Brain microvascular endothelial cell (primary cell): ENCODE results near the gene NOD2.

Experiments used
- DNase-seq: peaks from one replicate; pipeline ENCODE4 v3.0.0-alpha.2; 2020
- H3K27ac ChIP-seq: fragments of 250-450 bp; sonication (Bioruptor Pico); 2 replicates; pipeline ENCODE4 v1.5.1; 2020; ENCODE audit warnings: mild to moderate bottlenecking, moderate library complexity
- H3K27me3 ChIP-seq: fragments of 250-450 bp; sonication (Bioruptor Pico); replicated peaks from 2 replicates; pipeline ENCODE4 v1.5.1; 2020; ENCODE audit warnings: mild to moderate bottlenecking
- H3K36me3 ChIP-seq: fragments of 250-450 bp; sonication (Bioruptor Pico); replicated peaks from 2 replicates; pipeline ENCODE4 v1.5.1; 2020; ENCODE audit warnings: mild to moderate bottlenecking
- H3K4me3 ChIP-seq: 2 replicates; pipeline ENCODE4 v1.5.1; 2011; ENCODE audit warnings: low read depth, mild to moderate bottlenecking, control low read depth, low read length, moderate library complexity
- CTCF ChIP-seq: IDR thresholded peaks from 2 replicates; pipeline ENCODE4 v1.5.1; 2011; ENCODE audit warnings: low read depth, mild to moderate bottlenecking, moderate library complexity, low read length, control low read depth, inconsistent platforms; ENCODE audit errors: missing control alignments
- in situ Hi-C: cut with HindIII; loops from 2 replicates; pipeline ENCODE4 v1.10.0; 2017; ENCODE audit warnings: low sequenced_read_pairs, low pct_ligation_motif_present

The NOD2 gene

GRCh38 chr16:50741225-50741780 lies 47.9 kb downstream of the NOD2 start:
- no peaks in the 10 kb centered on the region for H3K36me3 ChIP-seq
- in situ Hi-C loops: no loop called here
- no peak for DNase-seq
- no peak for TF ChIP-seq CTCF
- H3K4me3 ChIP-seq: peak overlapping the region; percentile 49
- H3K27me3 ChIP-seq: no peaks in the 10 kb centered on the region
- peak overlapping the region; percentile 6 for H3K27ac ChIP-seq

GRCh38 chr16:50741781-50742575 lies 48.6 kb downstream of the NOD2 start, which contains the start of gene CYLD:
Gene CYLD, plus strand, starts transcription at chr16:50742086. Its CDS starts 7,613 bp downstream, at chr16:50749699.
- Histone ChIP-seq H3K4me3 (peak within 1 kb of the TSS; percentile 77), H3K36me3 (no peaks in the 10 kb centered on the region), H3K27me3 (no peaks in the 10 kb centered on the region), H3K27ac (peak within 1 kb of the TSS; percentile 60)
- DNase-seq: peak; percentile 99
- in situ Hi-C loops: no loop called here
- TF ChIP-seq CTCF: no peak

GRCh38 chr16:50742576-50743200 lies 49.3 kb downstream of the NOD2 start:
- peak overlapping the region; percentile 60 for H3K27ac ChIP-seq
- no peaks in the 10 kb centered on the region for H3K36me3 ChIP-seq
- DNase-seq: no peak
- no peaks in the 10 kb centered on the region for H3K27me3 ChIP-seq
- in situ Hi-C loops: no loop called here
- no peak for TF ChIP-seq CTCF
- H3K4me3 ChIP-seq: peak overlapping the region; percentile 77

GRCh38 chr16:50743581-50744225 lies 50.3 kb downstream of the NOD2 start:
- in situ Hi-C loops: no loop called here
- Histone ChIP-seq H3K27me3 (no peaks in the 10 kb centered on the region), H3K27ac (no peak overlapping the region), H3K4me3 (no peak overlapping the region), H3K36me3 (no peaks in the 10 kb centered on the region)
- TF ChIP-seq CTCF: no peak
- DNase-seq: no peak

GRCh38 chr16:50744881-50745280 lies 51.5 kb downstream of the NOD2 start:
- Histone ChIP-seq H3K4me3 (no peak overlapping the region), H3K27ac (no peak overlapping the region), H3K36me3 (no peaks in the 10 kb centered on the region), H3K27me3 (no peaks in the 10 kb centered on the region)
- TF ChIP-seq CTCF: no peak
- no peak for DNase-seq
- in situ Hi-C loops: no loop called here
